Kidney (tissue), 14 donors: ENCODE data around the gene EPHA1. TPM values are rescaled to one million over a fixed set of nuclear protein-coding genes. Genes with fewer than 3 reads are reported as not detected.

Source experiments
- DNase-seq, 5 donors: peaks; one replicate each; pipeline ENCODE4 v3.0.0-alpha.2; 2013 to 2020
- FAIRE-seq: peaks from 2 replicates; lab custom pipeline; 2012; peaks lifted over from hg19 to GRCh38; lab: Jason Lieb, UNC
- H3K27ac ChIP-seq, 2 donors: one replicate each; pipeline ENCODE4 v1.7.0; 2013; ENCODE audit warnings: low read depth in 2 of 2, low read length in 2 of 2, inconsistent platforms in 1 of 2
- H3K27me3 ChIP-seq: one replicate; pipeline ENCODE4 v1.7.1; 2013; ENCODE audit warnings: low read length, inconsistent platforms; ENCODE audit not compliant: control insufficient read depth, insufficient read depth
- H3K36me3 ChIP-seq, 3 donors: one replicate each; pipeline versions ENCODE4 v1.7.0 to v1.7.1; 2013; ENCODE audit warnings: low read length in 3 of 3, control low read depth in 1 of 3, inconsistent platforms in 1 of 3; ENCODE audit not compliant: insufficient read depth in 3 of 3, control insufficient read depth in 2 of 3
- H3K4me1 ChIP-seq, 3 donors: one replicate each; pipeline versions ENCODE4 v1.7.0 to v1.7.1; 2013; ENCODE audit warnings: low read length in 3 of 3, inconsistent platforms in 1 of 3, low read depth in 1 of 3; ENCODE audit not compliant: control insufficient read depth in 2 of 3, insufficient read depth in 2 of 3
- H3K4me3 ChIP-seq, 3 donors: one replicate each; pipeline versions ENCODE4 v1.7.0 to v1.8.1; 2013; ENCODE audit warnings: low read length in 3 of 3, control low read depth in 1 of 3, inconsistent platforms in 1 of 3
- H3K9ac ChIP-seq, 3 donors: one replicate each; pipeline versions ENCODE4 v1.7.0 to v1.7.1; 2013; ENCODE audit warnings: low read length in 3 of 3, control low read depth in 1 of 3, inconsistent platforms in 1 of 3
- H3K9me3 ChIP-seq, 3 donors: one replicate each; pipeline versions ENCODE4 v1.7.0 to v1.7.1; 2013; ENCODE audit warnings: low read length in 3 of 3, control low read depth in 1 of 3, inconsistent platforms in 1 of 3; ENCODE audit not compliant: control insufficient read depth in 2 of 3, insufficient read depth in 1 of 3
- CTCF ChIP-seq: IDR thresholded peaks from 3 replicates; pipeline ENCODE4 v1.5.1; 2012; ENCODE audit warnings: mild to moderate bottlenecking, moderate library complexity, borderline replicate concordance; ENCODE audit not compliant: insufficient read depth; ENCODE audit errors: extremely low read depth
- intact Hi-C: fragments of 100-400 bp; cut with DNase I; formaldehyde crosslinking; loops from one replicate; pipeline ENCODE4 v1.11.1; 2022
- microRNA-seq: library from miRNA; unstranded; fragments of <30 nt; microRNA quantifications from one replicate; pipeline ENCODE4 v1.2.0, GENCODE V29; 2020
- polyA plus RNA-seq: library from polyadenylated mRNA; stranded (reverse); fragments of 350-450 nt; fragmentation: Illumina TruSeq; extraction: RNeasy Lipid Tissue Mini Kit (QIAGEN cat#74804); gene quantifications from one replicate; pipeline ENCODE4 v1.2.3, GENCODE V29; 2014; ENCODE audit warnings: low read depth, low replicate concordance; ENCODE audit not compliant: insufficient read depth
- total RNA-seq: library from RNA; stranded (reverse); fragmentation: NEBNext Ultra II Directional; extraction: Animal tissue kit (Norgen Biotek cat#: 25700); gene quantifications from one replicate; pipeline ENCODE4 v1.2.1, GENCODE V29; 2021
- donor health status: control.
- donor health status: control.
- donor health status: control.
- donor health status: control.
- donor health status: control.
- donor health status: DM: yes; HTN: yes; CAD: no.
- donor health status: Normal renal cell carcinoma (clear cell type).

Gene EPHA1
- total and polyA plus RNA-seq, 2 donors from 2014 or later: 6.9 to 22.3 TPM

- Histone ChIP-seq H3K9me3 (no peaks in the 10 kb centered on the region), H3K9ac (no peak overlapping the region), H3K36me3 (no peaks in the 10 kb centered on the region), H3K4me1 (no peaks in the 10 kb centered on the region), H3K27me3 (no peaks in the 10 kb centered on the region), H3K4me3 (no peak overlapping the region), H3K27ac (no peak overlapping the region)
- TF ChIP-seq CTCF: no peak
- DNase-seq (no peak), FAIRE-seq (no peak)
- intact Hi-C loops: no loop called here
These were observed 65.1 kb downstream of the EPHA1 start for GRCh38 chr7:143343596-143343995.

GRCh38 chr7:143341842-143342241, 66.8 kb downstream of the EPHA1 start:
- Histone ChIP-seq H3K36me3 (no peaks in the 10 kb centered on the region), H3K9me3 (no peaks in the 10 kb centered on the region), H3K27me3 (no peaks in the 10 kb centered on the region), H3K4me1 (no peaks in the 10 kb centered on the region), H3K4me3 (no peak overlapping the region), H3K9ac (no peak overlapping the region), H3K27ac (no peak overlapping the region)
- intact Hi-C loops: no loop called here
- DNase-seq (no peak), FAIRE-seq (no peak)
- TF ChIP-seq CTCF: no peak

Small RNA genes lying within 50 kb of the gene (microRNA-seq; reads per million reads assigned to microRNA genes)
- not detected for gene MIR6892

Other genes starting within 250 kb of the EPHA1 start
- not detected for gene TAS2R39, start 225.4 kb downstream of the EPHA1 start, total RNA-seq
- not detected for gene TAS2R39, start 225.4 kb downstream of the EPHA1 start, polyA plus RNA-seq
- not detected for gene TAS2R40, start 186.8 kb downstream of the EPHA1 start, total RNA-seq
- not detected for gene TAS2R40, start 186.8 kb downstream of the EPHA1 start, polyA plus RNA-seq
- gene GSTK1, start 145.4 kb downstream of the EPHA1 start, total RNA-seq: 176 TPM
- gene GSTK1, start 145.4 kb downstream of the EPHA1 start, polyA plus RNA-seq: 469 TPM
- gene TMEM139, start 123.9 kb downstream of the EPHA1 start, total RNA-seq: 36.7 TPM
- gene TMEM139, start 123.9 kb downstream of the EPHA1 start, polyA plus RNA-seq: 108 TPM
- gene CASP2, start 120.5 kb downstream of the EPHA1 start, total RNA-seq: 36.2 TPM
- 6.6 TPM for gene CASP2, start 120.5 kb downstream of the EPHA1 start, polyA plus RNA-seq
- gene CLCN1, start 92.7 kb downstream of the EPHA1 start, total RNA-seq: 0.35 TPM
- not detected for gene CLCN1, start 92.7 kb downstream of the EPHA1 start, polyA plus RNA-seq
- gene FAM131B, start 46.1 kb downstream of the EPHA1 start, total RNA-seq: 0.82 TPM
- 0.19 TPM for gene FAM131B, start 46.1 kb downstream of the EPHA1 start, polyA plus RNA-seq
- gene ZYX, start 27.5 kb downstream of the EPHA1 start, total RNA-seq: 193 TPM
- gene ZYX, start 27.5 kb downstream of the EPHA1 start, polyA plus RNA-seq: 50.1 TPM
- gene TAS2R60, start 34.6 kb upstream of the EPHA1 start, total RNA-seq: not detected
- not detected for gene TAS2R60, start 34.6 kb upstream of the EPHA1 start, polyA plus RNA-seq
- gene TAS2R41, start 69.0 kb upstream of the EPHA1 start, total RNA-seq: not detected
- gene TAS2R41, start 69.0 kb upstream of the EPHA1 start, polyA plus RNA-seq: not detected
- gene CTAGE15, start 162.9 kb upstream of the EPHA1 start, total RNA-seq: 2.2 TPM
- gene CTAGE15, start 162.9 kb upstream of the EPHA1 start, polyA plus RNA-seq: not detected
- gene TCAF2, start 212.1 kb upstream of the EPHA1 start, total RNA-seq: 4.2 TPM
- 1.3 TPM for gene TCAF2, start 212.1 kb upstream of the EPHA1 start, polyA plus RNA-seq